Body of pancreas (tissue), 4 donors: Measurements from ENCODE around the gene NAGLU.

Source experiments
- CTCF ChIP-seq, 7 experiments: fragments of 450-650 bp in 4 of 7; fragments of 200-600 bp in 3 of 7; sonication (generic) in 3 of 7; IDR thresholded peaks; one replicate each; pipeline ENCODE4 v1.5.1; 2016 to 2019; ENCODE audit warnings: antibody characterized with exemption in 7 of 7
- POLR2A ChIP-seq, 3 donors: fragments of 450-650 bp; IDR thresholded peaks; one replicate each; pipeline ENCODE4 v1.6.1; 2016; ENCODE audit warnings: antibody characterized with exemption in 3 of 3, mild to moderate bottlenecking in 2 of 3

- no peak for TF ChIP-seq CTCF (IDR thresholded peaks at IDR 0.05)
- no peak for TF ChIP-seq POLR2A (IDR thresholded peaks at IDR 0.05)
These were observed 35.6 kb downstream of the NAGLU start for GRCh38 chr17:42571435-42572225.
